ENCODE measurements around the gene NOTCH2.

GRCh38 chr1:119943216-119943615, 126.2 kb downstream of the NOTCH2 start:
- TF ChIP-seq, protein P1, sequence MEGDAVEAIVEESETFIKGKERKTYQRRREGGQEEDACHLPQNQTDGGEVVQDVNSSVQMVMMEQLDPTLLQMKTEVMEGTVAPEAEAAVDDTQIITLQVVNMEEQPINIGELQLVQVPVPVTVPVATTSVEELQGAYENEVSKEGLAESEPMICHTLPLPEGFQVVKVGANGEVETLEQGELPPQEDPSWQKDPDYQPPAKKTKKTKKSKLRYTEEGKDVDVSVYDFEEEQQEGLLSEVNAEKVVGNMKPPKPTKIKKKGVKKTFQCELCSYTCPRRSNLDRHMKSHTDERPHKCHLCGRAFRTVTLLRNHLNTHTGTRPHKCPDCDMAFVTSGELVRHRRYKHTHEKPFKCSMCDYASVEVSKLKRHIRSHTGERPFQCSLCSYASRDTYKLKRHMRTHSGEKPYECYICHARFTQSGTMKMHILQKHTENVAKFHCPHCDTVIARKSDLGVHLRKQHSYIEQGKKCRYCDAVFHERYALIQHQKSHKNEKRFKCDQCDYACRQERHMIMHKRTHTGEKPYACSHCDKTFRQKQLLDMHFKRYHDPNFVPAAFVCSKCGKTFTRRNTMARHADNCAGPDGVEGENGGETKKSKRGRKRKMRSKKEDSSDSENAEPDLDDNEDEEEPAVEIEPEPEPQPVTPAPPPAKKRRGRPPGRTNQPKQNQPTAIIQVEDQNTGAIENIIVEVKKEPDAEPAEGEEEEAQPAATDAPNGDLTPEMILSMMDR (conservative IDR thresholded peaks at IDR 0.05) = no peak
- TF ChIP-seq ZFX (IDR thresholded peaks at IDR 0.05) = no peak

Measured in C4-2B (cell line).